Effector memory CD4-positive, alpha-beta T cell (primary cell): Measurements from ENCODE around the gene SIKE1.

Experiments used
- DNase-seq, 3 donors: peaks; one replicate each; pipeline ENCODE4 v3.0.0-alpha.2; 2020
- H3K27ac ChIP-seq: 2 replicates; pipeline ENCODE4 v1.7.0; 2013; ENCODE audit warnings: mild to moderate bottlenecking, low read length, moderate library complexity; ENCODE audit not compliant: insufficient read depth, poor library complexity, severe bottlenecking
- H3K27me3 ChIP-seq: replicated peaks from 2 replicates; pipeline ENCODE4 v1.7.0; 2013; ENCODE audit warnings: mild to moderate bottlenecking, low read length; ENCODE audit not compliant: insufficient read depth, control insufficient read depth, poor library complexity, severe bottlenecking
- H3K36me3 ChIP-seq: 2 replicates; pipeline ENCODE4 v1.7.0; 2013; ENCODE audit warnings: mild to moderate bottlenecking, low read length, moderate library complexity; ENCODE audit not compliant: control insufficient read depth, insufficient read depth
- H3K4me1 ChIP-seq: 2 replicates; pipeline ENCODE4 v1.7.0; 2013; ENCODE audit warnings: low read length, mild to moderate bottlenecking; ENCODE audit not compliant: control insufficient read depth, insufficient read depth, poor library complexity, severe bottlenecking
- H3K4me3 ChIP-seq: 2 replicates; pipeline ENCODE4 v1.7.0; 2013; ENCODE audit warnings: low read length, low read depth, mild to moderate bottlenecking; ENCODE audit not compliant: insufficient read depth, poor library complexity, severe bottlenecking
- H3K9me3 ChIP-seq: 2 replicates; pipeline ENCODE4 v1.7.0; 2013; ENCODE audit warnings: mild to moderate bottlenecking, low read length, moderate library complexity; ENCODE audit not compliant: control insufficient read depth

Gene SIKE1

DNA sequence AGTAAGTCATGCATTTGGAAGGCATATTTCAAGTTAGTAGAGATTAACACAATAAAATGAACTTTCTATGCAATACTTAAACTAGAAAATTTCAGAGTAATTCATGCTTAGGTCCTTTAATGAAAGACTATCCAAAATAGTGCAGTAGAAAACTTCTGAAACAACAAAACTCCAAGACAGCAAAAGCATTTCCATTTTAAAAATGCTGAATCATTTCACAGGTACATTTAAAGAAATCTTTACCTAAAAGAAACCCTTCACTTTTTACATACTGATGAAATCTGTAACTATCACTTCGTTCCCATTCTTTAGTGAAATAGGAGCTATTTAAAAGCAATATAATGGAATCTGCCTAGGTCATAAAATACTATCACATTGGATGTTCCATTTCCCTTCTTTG is 40.2 kb downstream of the SIKE1 start:
- H3K36me3 ChIP-seq = peaks cover 53% of the 10 kb centered on the region
- H3K4me3 ChIP-seq = no peak overlapping the region
- no peaks in the 10 kb centered on the region for H3K9me3 ChIP-seq
- no peaks in the 10 kb centered on the region for H3K27me3 ChIP-seq
- peaks cover 3% of the 10 kb centered on the region for H3K4me1 ChIP-seq
- H3K27ac ChIP-seq = no peak overlapping the region
- DNase-seq = no peak

DNA sequence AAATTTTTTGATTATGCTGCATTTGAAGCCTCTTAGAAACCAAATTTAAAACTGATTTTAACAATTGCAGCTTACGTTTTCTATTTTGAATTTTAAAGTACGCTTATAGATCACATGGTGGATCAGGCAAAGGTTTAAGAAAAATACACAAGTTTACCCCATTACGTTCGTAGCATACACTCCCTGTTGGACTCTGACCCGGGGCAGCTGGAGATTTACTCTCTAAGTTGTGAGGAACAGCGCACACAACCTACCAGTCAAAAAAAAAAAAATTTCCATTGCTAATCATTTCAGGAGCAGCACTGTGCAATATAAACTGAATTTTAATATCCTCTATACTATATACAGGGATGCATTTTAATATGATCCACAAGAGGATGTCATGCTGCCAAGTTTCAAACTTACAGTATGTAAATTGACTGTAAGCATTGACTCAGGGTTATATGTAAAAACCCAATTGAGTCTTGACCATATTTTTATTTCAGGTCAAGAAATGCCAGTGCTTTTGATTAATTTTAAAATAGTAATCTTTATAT is 43.1 kb downstream of the SIKE1 start:
- Histone ChIP-seq H3K9me3 (no peaks in the 10 kb centered on the region), H3K4me1 (peaks cover 3% of the 10 kb centered on the region), H3K27me3 (no peaks in the 10 kb centered on the region), H3K36me3 (peaks cover 71% of the 10 kb centered on the region), H3K4me3 (no peak overlapping the region), H3K27ac (no peak overlapping the region)
- DNase-seq = no peak

DNA sequence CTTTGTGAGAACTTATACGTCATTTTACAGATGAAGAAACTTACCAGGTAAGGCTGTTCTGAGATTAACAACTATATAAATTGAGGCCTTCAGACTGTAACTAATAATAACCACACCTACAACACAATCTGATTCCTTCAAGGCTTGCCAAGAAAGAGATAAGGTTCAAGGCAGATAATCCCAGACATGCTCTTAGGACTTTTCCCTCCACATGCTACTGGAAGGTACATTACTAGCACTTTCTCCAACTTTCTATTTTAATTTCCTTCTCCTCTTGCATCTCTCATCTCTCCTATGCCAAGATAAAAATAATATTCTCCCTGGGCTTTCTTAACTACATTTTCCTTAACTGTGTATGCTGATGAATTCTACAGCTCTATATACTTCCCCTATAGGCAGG is 45.0 kb downstream of the SIKE1 start:
- Histone ChIP-seq H3K4me1 (no peaks in the 10 kb centered on the region), H3K9me3 (no peaks in the 10 kb centered on the region), H3K27ac (no peak overlapping the region), H3K36me3 (peaks cover 80% of the 10 kb centered on the region), H3K4me3 (no peak overlapping the region), H3K27me3 (no peaks in the 10 kb centered on the region)
- DNase-seq = no peak

DNA sequence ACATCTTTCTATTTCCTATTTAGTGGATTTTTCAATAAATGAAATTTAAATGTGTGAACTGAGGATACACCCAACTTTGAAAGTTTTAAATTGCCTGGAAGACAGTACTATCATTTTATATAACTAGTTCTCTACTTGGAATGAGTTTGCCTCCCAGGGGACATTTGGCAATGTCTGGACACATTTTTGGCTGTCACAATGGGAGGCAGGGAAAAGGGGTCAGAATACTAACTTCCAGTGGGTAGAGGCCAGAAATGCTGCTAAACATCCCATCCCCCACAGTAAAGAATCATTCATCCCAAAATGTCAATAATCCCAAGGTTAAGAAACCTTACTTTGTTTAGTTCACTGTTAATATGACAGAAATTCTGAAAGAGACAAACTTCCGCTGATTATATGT is 50.7 kb downstream of the SIKE1 start:
- Histone ChIP-seq H3K27me3 (no peaks in the 10 kb centered on the region), H3K9me3 (no peaks in the 10 kb centered on the region), H3K4me3 (no peak overlapping the region), H3K4me1 (no peaks in the 10 kb centered on the region), H3K36me3 (peaks cover 93% of the 10 kb centered on the region), H3K27ac (no peak overlapping the region)
- no peak for DNase-seq

DNA sequence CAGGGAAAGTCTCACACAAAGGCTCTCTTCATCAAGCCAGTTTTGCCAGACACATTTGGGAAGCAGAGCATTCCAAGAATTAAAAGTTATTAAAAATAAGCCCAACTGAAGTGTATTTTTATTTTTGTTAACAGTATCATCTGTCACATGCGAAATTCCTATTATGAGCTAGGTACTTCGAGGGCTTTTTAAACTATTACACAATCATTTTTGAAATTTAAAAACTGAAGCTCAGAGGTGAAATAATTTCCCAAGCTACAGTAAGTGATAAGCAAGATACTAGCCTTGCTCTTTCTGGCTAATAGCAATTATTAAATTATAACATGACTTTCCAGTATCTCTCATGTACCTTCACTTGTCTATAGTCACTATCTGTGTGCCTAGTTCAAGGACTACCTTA is 51.9 kb downstream of the SIKE1 start:
- H3K36me3 ChIP-seq = peaks cover 93% of the 10 kb centered on the region

DNA sequence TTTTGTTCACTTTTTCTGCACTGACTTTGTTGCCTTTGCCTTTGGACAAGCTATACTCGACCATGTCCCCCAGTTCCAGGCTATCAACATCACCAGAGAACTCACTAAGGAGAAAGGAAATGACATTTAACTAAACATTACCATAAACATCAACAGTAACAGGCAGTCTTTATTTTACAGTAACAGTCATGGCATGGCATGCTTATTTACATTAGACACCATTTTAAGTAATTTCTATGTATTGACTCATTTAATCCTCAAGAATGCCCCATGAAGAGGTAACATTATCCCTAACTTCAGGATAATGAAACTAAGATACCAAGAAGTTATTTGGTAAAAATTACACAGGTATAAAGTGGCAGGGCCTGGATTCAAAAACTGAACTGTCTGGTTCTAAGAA is 55.3 kb downstream of the SIKE1 start:
- H3K4me3 ChIP-seq = no peak overlapping the region
- H3K27ac ChIP-seq = no peak overlapping the region
- DNase-seq = no peak
- no peaks in the 10 kb centered on the region for H3K9me3 ChIP-seq
- no peaks in the 10 kb centered on the region for H3K27me3 ChIP-seq
- H3K36me3 ChIP-seq = peaks cover 94% of the 10 kb centered on the region
- no peaks in the 10 kb centered on the region for H3K4me1 ChIP-seq

More for the DNA sequence above, 51.9 kb downstream of the SIKE1 start:
- Histone ChIP-seq H3K4me3 (no peak overlapping the region), H3K9me3 (no peaks in the 10 kb centered on the region), H3K27ac (no peak overlapping the region), H3K4me1 (no peaks in the 10 kb centered on the region), H3K27me3 (no peaks in the 10 kb centered on the region)
- no peak for DNase-seq

DNA sequence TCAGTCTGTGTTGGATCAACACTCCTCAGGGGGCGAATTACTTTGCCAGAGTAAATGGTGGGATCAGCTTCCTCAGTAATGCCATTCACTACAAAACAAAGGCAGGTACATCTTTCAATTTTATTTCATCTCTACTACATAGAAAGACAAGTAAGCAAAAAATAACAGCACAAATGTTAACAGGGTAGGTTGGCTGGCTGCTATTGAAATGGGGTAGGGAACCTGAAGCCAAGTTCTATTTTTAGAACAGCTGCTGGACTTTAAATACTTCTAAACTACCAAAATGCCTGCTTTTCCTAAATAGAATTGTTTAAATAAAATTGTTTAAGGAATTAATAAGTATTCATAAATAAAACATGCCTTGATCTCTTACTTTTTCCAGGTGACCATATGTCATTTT is 56.6 kb downstream of the SIKE1 start:
- peaks cover 95% of the 10 kb centered on the region for H3K36me3 ChIP-seq

DNA sequence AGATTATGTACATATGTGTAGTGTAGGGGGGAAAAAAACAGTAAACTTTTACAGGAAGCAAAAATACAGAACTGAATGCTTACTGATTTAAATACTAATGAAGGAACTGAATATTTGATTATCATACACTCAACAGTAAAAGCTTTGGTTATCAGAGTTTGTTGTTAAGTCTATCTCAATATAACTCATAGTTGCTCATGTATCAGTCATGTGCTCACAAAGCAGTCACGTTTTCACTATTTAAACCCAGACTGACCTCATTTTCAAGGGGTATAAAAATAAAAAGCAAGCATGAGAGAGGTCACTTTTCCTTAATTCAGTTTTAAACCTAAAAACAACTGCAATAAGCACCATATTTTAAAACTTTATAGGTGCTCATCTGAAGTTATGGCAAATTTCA is 57.0 kb downstream of the SIKE1 start:
- H3K9me3 ChIP-seq = no peaks in the 10 kb centered on the region
- DNase-seq = no peak
- no peak overlapping the region for H3K4me3 ChIP-seq
- peaks cover 95% of the 10 kb centered on the region for H3K36me3 ChIP-seq
- no peak overlapping the region for H3K27ac ChIP-seq
- H3K27me3 ChIP-seq = no peaks in the 10 kb centered on the region
- no peaks in the 10 kb centered on the region for H3K4me1 ChIP-seq

More for the DNA sequence above, 56.6 kb downstream of the SIKE1 start:
- H3K27ac ChIP-seq = no peak overlapping the region
- no peaks in the 10 kb centered on the region for H3K9me3 ChIP-seq
- DNase-seq = no peak
- H3K4me1 ChIP-seq = no peaks in the 10 kb centered on the region
- H3K27me3 ChIP-seq = no peaks in the 10 kb centered on the region
- H3K4me3 ChIP-seq = no peak overlapping the region

DNA sequence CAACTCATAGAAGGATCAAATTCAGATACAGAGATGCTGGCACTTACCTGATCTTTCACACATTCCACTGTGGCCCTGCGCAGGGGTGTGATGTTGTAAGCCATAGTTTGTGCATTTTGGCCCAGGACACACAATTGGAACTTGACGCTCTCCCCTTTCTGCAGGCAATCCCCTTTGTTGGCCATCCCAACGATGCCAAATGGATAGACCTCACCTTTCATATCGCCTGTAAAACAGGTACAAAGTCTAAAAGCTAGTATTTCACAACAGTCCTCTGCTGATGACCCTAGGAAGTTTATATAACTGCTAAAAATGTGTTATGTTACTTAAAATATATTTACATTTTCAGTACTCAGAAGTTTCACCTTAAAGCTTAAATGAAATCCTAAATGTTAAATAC is 60.0 kb downstream of the SIKE1 start:
- no peaks in the 10 kb centered on the region for H3K9me3 ChIP-seq
- no peaks in the 10 kb centered on the region for H3K27me3 ChIP-seq
- H3K4me1 ChIP-seq = peaks cover 10% of the 10 kb centered on the region
- H3K36me3 ChIP-seq = peaks cover 77% of the 10 kb centered on the region
- DNase-seq = no peak
- H3K27ac ChIP-seq = no peak overlapping the region
- no peak overlapping the region for H3K4me3 ChIP-seq
